GM23338 (cell line): Measurements from ENCODE around the gene SDC3. TPM values are rescaled to one million over a fixed set of nuclear protein-coding genes. Genes with fewer than 3 reads are reported as not detected.

Experiments used
- ATAC-seq: fragments of 200-7000 bp; cut with Tn5 transposase; 3 replicates; pipeline ENCODE4 v1.9.1; 2020
- DNase-seq: peaks from one replicate; pipeline ENCODE4 v3.0.0-alpha.2; 2015; ENCODE audit warnings: low spot score
- H2AFZ ChIP-seq: fragments of 200-600 bp; sonication (generic); 2 replicates; pipeline ENCODE4 v1.8.0; 2016; ENCODE audit warnings: antibody characterized with exemption, mild to moderate bottlenecking, moderate library complexity
- H3F3A ChIP-seq: fragments of 200-600 bp; sonication (generic); replicated peaks from 2 replicates; pipeline ENCODE4 v1.8.0; 2017; ENCODE audit warnings: antibody characterized with exemption, mixed run types, low read depth
- H3K27ac ChIP-seq: fragments of 200-600 bp; sonication (generic); 2 replicates; pipeline ENCODE4 v1.6.1; 2016; ENCODE audit warnings: low read depth
- H3K27me3 ChIP-seq: fragments of 200-600 bp; sonication (generic); 2 replicates; pipeline ENCODE4 v1.8.0; 2016; ENCODE audit warnings: mild to moderate bottlenecking, mixed run types, moderate library complexity; ENCODE audit not compliant: insufficient read depth
- H3K36me3 ChIP-seq: fragments of 200-600 bp; sonication (generic); 2 replicates; pipeline ENCODE4 v1.8.0; 2016; ENCODE audit warnings: mild to moderate bottlenecking; ENCODE audit not compliant: insufficient read depth
- H3K4me1 ChIP-seq: fragments of 200-600 bp; sonication (generic); 2 replicates; pipeline ENCODE4 v1.8.0; 2016; ENCODE audit warnings: mild to moderate bottlenecking, moderate library complexity; ENCODE audit not compliant: insufficient read depth
- H3K4me2 ChIP-seq: fragments of 200-600 bp; sonication (generic); 2 replicates; pipeline ENCODE4 v1.7.1; 2017; ENCODE audit warnings: mixed run types
- H3K4me3 ChIP-seq: fragments of 200-600 bp; sonication (generic); 2 replicates; pipeline ENCODE4 v1.6.1; 2016; ENCODE audit warnings: mixed run types
- H3K79me2 ChIP-seq: fragments of 200-600 bp; sonication (generic); replicated peaks from 2 replicates; pipeline ENCODE4 v1.8.0; 2017; ENCODE audit warnings: mild to moderate bottlenecking; ENCODE audit not compliant: insufficient read depth
- H3K9me2 ChIP-seq: fragments of 200-600 bp; sonication (generic); 2 replicates; pipeline ENCODE4 v1.8.0; 2017; ENCODE audit not compliant: insufficient read depth
- H4K20me1 ChIP-seq: fragments of 200-600 bp; sonication (generic); replicated peaks from 2 replicates; pipeline ENCODE4 v1.8.0; 2017; ENCODE audit warnings: mild to moderate bottlenecking; ENCODE audit not compliant: insufficient read depth
- H3K27ac Mint-ChIP-seq: 2 replicates; pipeline ENCODE4 v1.8.0; 2020; ENCODE audit warnings: inconsistent platforms, mild to moderate bottlenecking, moderate library complexity, mixed read lengths
- H3K27me3 Mint-ChIP-seq: 3 replicates; pipeline ENCODE4 v1.8.0; 2022; ENCODE audit warnings: low read depth, mild to moderate bottlenecking, moderate library complexity, mixed read lengths, inconsistent platforms; ENCODE audit not compliant: insufficient read depth, poor library complexity
- H3K36me3 Mint-ChIP-seq: 3 replicates; pipeline ENCODE4 v1.8.0; 2021; ENCODE audit warnings: low read depth, mild to moderate bottlenecking, inconsistent platforms, moderate library complexity, mixed read lengths
- H3K4me1 Mint-ChIP-seq: 3 replicates; pipeline ENCODE4 v1.8.0; 2020; ENCODE audit warnings: mild to moderate bottlenecking, inconsistent platforms, mixed read lengths
- H3K4me3 Mint-ChIP-seq: 3 replicates; pipeline ENCODE4 v1.8.0; 2021; ENCODE audit warnings: moderate library complexity, mild to moderate bottlenecking, inconsistent platforms, mixed read lengths
- H3K9me3 Mint-ChIP-seq: 3 replicates; pipeline ENCODE4 v1.8.0; 2020; ENCODE audit warnings: moderate library complexity, mild to moderate bottlenecking, inconsistent platforms, mixed read lengths
- CREB1 ChIP-seq: fragments of 250-450 bp; sonication (Bioruptor Pico); IDR thresholded peaks from 2 replicates; pipeline ENCODE4 v1.5.0; 2020; ENCODE audit warnings: low read depth, mild to moderate bottlenecking, moderate library complexity
- ETS1 ChIP-seq: IDR thresholded peaks from 2 replicates; pipeline ENCODE4 v1.6.1; 2016; ENCODE audit warnings: antibody characterized with exemption
- EZH2 ChIP-seq: fragments of 200-600 bp; sonication (generic); IDR thresholded peaks from one replicate; pipeline ENCODE4 v1.8.0; 2017; ENCODE audit warnings: antibody characterized with exemption, mild to moderate bottlenecking, low read depth; ENCODE audit not compliant: unreplicated experiment
- EZH2phosphoT487 ChIP-seq: fragments of 200-600 bp; sonication (generic); IDR thresholded peaks from one replicate; pipeline ENCODE4 v1.8.1; 2018; ENCODE audit warnings: antibody characterized with exemption; ENCODE audit not compliant: unreplicated experiment
- JUNB ChIP-seq: IDR thresholded peaks from one replicate; pipeline ENCODE4 v1.6.1; 2016; ENCODE audit warnings: antibody characterized with exemption; ENCODE audit not compliant: unreplicated experiment
- NANOG ChIP-seq: IDR thresholded peaks from 2 replicates; pipeline ENCODE4 v1.6.1; 2016; ENCODE audit warnings: antibody characterized with exemption, borderline replicate concordance
- POLR2AphosphoS5 ChIP-seq: IDR thresholded peaks from 2 replicates; pipeline ENCODE4 v1.6.1; 2016; ENCODE audit warnings: antibody characterized with exemption, low read depth
- REST ChIP-seq: IDR thresholded peaks from one replicate; pipeline ENCODE4 v1.6.1; 2018; ENCODE audit warnings: antibody characterized with exemption; ENCODE audit not compliant: unreplicated experiment
- STAT1 ChIP-seq: IDR thresholded peaks from one replicate; pipeline ENCODE4 v1.6.1; 2016; ENCODE audit warnings: antibody characterized with exemption; ENCODE audit not compliant: unreplicated experiment
- ZNF114 ChIP-seq: fragments of 250-450 bp; sonication (Bioruptor Pico); IDR thresholded peaks from 2 replicates; pipeline ENCODE4 v1.5.0; 2020; ENCODE audit warnings: mild to moderate bottlenecking, moderate library complexity
- ZNF331 ChIP-seq: fragments of 250-450 bp; sonication (Bioruptor Pico); IDR thresholded peaks from 2 replicates; pipeline ENCODE4 v1.5.0; 2020; ENCODE audit warnings: low read depth, mild to moderate bottlenecking, moderate library complexity
- ZNF462 ChIP-seq: fragments of 250-450 bp; sonication (Bioruptor Pico); IDR thresholded peaks from 2 replicates; pipeline ENCODE4 v1.5.0; 2020; ENCODE audit warnings: mild to moderate bottlenecking, moderate library complexity
- polyA plus RNA-seq: library from polyadenylated mRNA; unstranded; fragments of >200 nt; fragmentation: Nextera tagmentation; extraction: Ambion mirVana; gene quantifications from 2 replicates; pipeline ENCODE4 v1.2.1, GENCODE V29; 2016
- total RNA-seq: library from RNA; depleted of rRNA; stranded (reverse); fragments of >200 nt; shearing (Covaris generic); gene quantifications from 2 replicates; pipeline ENCODE4 v1.2.3, GENCODE V29; 2014
- TF ChIP-seq, protein P1 (sequence below), 2 experiments: fragments of 200-600 bp in 1 of 2; sonication (generic) in 1 of 2; conservative IDR thresholded peaks; 2 replicates each; pipeline versions ENCODE4 v1.5.1 to v1.6.1; 2016 to 2017; ENCODE audit warnings: antibody characterized with exemption in 2 of 2, low read depth in 2 of 2, mild to moderate bottlenecking in 2 of 2, moderate library complexity in 1 of 2

Gene SDC3
- total and polyA plus RNA-seq, 2 experiments from 2014 or later, result 5.2 to 29.7 TPM

DNA sequence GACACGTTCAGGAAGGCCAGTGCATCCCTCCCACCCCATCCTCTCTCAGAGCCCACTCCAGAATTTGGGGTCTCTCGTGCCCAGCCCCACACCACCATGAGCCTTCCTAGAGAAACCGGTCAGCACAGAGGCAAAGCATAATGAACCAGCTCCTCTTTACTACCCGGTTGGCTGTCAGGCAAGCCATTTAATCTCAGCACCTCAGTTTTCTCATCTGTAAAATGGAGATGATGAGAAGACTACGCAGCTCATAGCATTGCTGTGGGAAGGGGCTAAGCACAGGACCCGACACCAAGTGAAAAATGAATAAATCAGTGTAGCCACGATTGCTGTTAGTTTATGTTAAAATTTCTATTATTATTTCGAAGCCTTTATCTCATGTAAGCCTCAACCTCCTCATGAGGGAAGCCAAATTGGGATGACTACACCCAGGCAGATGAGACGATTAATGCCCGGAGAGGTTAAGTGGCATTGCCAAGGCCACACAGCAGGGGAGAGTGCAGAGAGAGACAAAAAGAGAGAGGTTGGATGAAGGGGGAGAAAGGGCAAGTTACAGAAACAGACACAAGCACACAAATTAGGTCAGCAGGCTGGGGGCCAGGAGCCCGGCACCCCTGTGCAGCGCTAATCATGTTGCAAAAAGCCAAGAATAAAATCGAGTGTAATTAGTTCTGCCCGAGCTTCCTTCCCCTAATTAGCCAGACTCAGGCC is 25.7 kb downstream of the SDC3 start:
- peaks cover 20% of the 10 kb centered on the region for H3K4me1 ChIP-seq
- H3K36me3 ChIP-seq, result no peaks in the 10 kb centered on the region
- Mint-ChIP-seq H3K4me1 (peaks cover 59% of the 10 kb centered on the region), H3K27ac (no peak overlapping the region), H3K9me3 (no peaks in the 10 kb centered on the region), H3K27me3 (peaks cover 16% of the 10 kb centered on the region), H3K36me3 (no peaks in the 10 kb centered on the region), H3K4me3 (no peak overlapping the region)
- no peaks in the 10 kb centered on the region for H3F3A ChIP-seq
- no peak overlapping the region for H3K4me3 ChIP-seq
- no peak for TF ChIP-seq ZNF462 (CRISPR knock-in tag)
- no peak for TF ChIP-seq EZH2phosphoT487
- TF ChIP-seq REST, result no peak
- no peak for TF ChIP-seq ZNF331 (CRISPR knock-in tag)
- TF ChIP-seq, protein P1, sequence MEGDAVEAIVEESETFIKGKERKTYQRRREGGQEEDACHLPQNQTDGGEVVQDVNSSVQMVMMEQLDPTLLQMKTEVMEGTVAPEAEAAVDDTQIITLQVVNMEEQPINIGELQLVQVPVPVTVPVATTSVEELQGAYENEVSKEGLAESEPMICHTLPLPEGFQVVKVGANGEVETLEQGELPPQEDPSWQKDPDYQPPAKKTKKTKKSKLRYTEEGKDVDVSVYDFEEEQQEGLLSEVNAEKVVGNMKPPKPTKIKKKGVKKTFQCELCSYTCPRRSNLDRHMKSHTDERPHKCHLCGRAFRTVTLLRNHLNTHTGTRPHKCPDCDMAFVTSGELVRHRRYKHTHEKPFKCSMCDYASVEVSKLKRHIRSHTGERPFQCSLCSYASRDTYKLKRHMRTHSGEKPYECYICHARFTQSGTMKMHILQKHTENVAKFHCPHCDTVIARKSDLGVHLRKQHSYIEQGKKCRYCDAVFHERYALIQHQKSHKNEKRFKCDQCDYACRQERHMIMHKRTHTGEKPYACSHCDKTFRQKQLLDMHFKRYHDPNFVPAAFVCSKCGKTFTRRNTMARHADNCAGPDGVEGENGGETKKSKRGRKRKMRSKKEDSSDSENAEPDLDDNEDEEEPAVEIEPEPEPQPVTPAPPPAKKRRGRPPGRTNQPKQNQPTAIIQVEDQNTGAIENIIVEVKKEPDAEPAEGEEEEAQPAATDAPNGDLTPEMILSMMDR (conservative IDR thresholded peaks at IDR 0.05; ENCODE audit: low read depth in 2 of 2), result no peak
- TF ChIP-seq ETS1, result no peak
- no peak for TF ChIP-seq ZNF114 (CRISPR knock-in tag)
- TF ChIP-seq STAT1, result no peak
- no peak for TF ChIP-seq JUNB
- no peak for TF ChIP-seq EZH2
- no peak for TF ChIP-seq POLR2AphosphoS5
- TF ChIP-seq NANOG, result no peak
- no peak for TF ChIP-seq CREB1 (CRISPR knock-in tag)
- no peaks in the 10 kb centered on the region; the same call in 1 of the 2 replicates for H3K79me2 ChIP-seq
- no peak overlapping the region for H2AFZ ChIP-seq
- H3K27me3 ChIP-seq, result no peaks in the 10 kb centered on the region
- H4K20me1 ChIP-seq, result no peaks in the 10 kb centered on the region; the same call in 1 of the 2 replicates
- DNase-seq, result no peak
- no peaks in the 10 kb centered on the region for H3K9me2 ChIP-seq
- no peak for ATAC-seq
- H3K4me2 ChIP-seq, result no peak overlapping the region
- H3K27ac ChIP-seq, result no peak overlapping the region
